GM18867 (cell line): Measurements from ENCODE around the gene IRF3.
A peak's percentile ranks its signal among the peaks of the same experiment; 100 is the strongest.

ENCODE experiments used
- ATAC-seq: cut with Tn5 transposase; IDR thresholded peaks from one replicate; pipeline ENCODE4 v1.9.1; 2021; ENCODE audit warnings: mild to moderate bottlenecking, moderate library complexity; ENCODE audit not compliant: unreplicated experiment

Gene IRF3

GRCh38 chr19:49672131-49672919, 6.7 kb upstream of the IRF3 start:
- ATAC-seq, result no peak

GRCh38 chr19:49669516-49669915, 3.9 kb upstream of the IRF3 start:
- ATAC-seq, result no peak

- no peak for ATAC-seq
These were observed 1.8 kb upstream of the IRF3 start for GRCh38 chr19:49667473-49667872.

GRCh38 chr19:49666120-49666444, 425 bp upstream of the IRF3 start:
- ATAC-seq, result no peak

GRCh38 chr19:49665036-49665350, 664 bp downstream of the IRF3 start:
- no peak for ATAC-seq

- ATAC-seq, result peak; percentile 33
These were observed 1.3 kb downstream of the IRF3 start for GRCh38 chr19:49664171-49665035.

- ATAC-seq, result no peak
These were observed 2.4 kb downstream of the IRF3 start for GRCh38 chr19:49663224-49663623.

GRCh38 chr19:49662011-49662410, 3.6 kb downstream of the IRF3 start:
- no peak for ATAC-seq

- ATAC-seq, result no peak
These were observed 5.2 kb downstream of the IRF3 start for GRCh38 chr19:49660338-49660961.

GRCh38 chr19:49658566-49659442, 6.9 kb downstream of the IRF3 start:
- ATAC-seq, result no peak

- no peak for ATAC-seq
These were observed 7.5 kb downstream of the IRF3 start for GRCh38 chr19:49658139-49658517.

GRCh38 chr19:49657493-49658138, 8.0 kb downstream of the IRF3 start:
- no peak for ATAC-seq

- no peak for ATAC-seq
These were observed 9.1 kb downstream of the IRF3 start for GRCh38 chr19:49656456-49657109.

- ATAC-seq, result no peak
These were observed 9.8 kb downstream of the IRF3 start for GRCh38 chr19:49655570-49656455.

GRCh38 chr19:49654581-49654980, 11.1 kb downstream of the IRF3 start:
- ATAC-seq, result no peak

GRCh38 chr19:49653466-49653806, 12.2 kb downstream of the IRF3 start:
- no peak for ATAC-seq

GRCh38 chr19:49652551-49653465, 12.8 kb downstream of the IRF3 start:
- ATAC-seq, result no peak
